SK-MEL-5 (cell line): Measurements from ENCODE around the gene LUM. TPM values are rescaled to one million over a fixed set of nuclear protein-coding genes. Genes with fewer than 3 reads are reported as not detected.

Source experiments
- DNase-seq: peaks from one replicate; pipeline ENCODE4 v3.0.0-alpha.2; 2016; ENCODE audit warnings: low read depth, low spot score
- in situ Hi-C: cut with HindIII; loops from 2 replicates; pipeline ENCODE4 v1.10.0; 2016; ENCODE audit warnings: low sequenced_read_pairs, high pct_unique_total_duplicates, low pct_unique_long_range_greater_than_20kb
- total RNA-seq: library from RNA; depleted of rRNA; stranded (reverse); fragments of >200 nt; shearing (Covaris generic); gene quantifications from 2 replicates; pipeline ENCODE4 v1.2.3, GENCODE V29; 2014; rRNA removed

LUM gene
- total RNA-seq, 1 experiment from 2014 or later = 905 TPM

DNA sequence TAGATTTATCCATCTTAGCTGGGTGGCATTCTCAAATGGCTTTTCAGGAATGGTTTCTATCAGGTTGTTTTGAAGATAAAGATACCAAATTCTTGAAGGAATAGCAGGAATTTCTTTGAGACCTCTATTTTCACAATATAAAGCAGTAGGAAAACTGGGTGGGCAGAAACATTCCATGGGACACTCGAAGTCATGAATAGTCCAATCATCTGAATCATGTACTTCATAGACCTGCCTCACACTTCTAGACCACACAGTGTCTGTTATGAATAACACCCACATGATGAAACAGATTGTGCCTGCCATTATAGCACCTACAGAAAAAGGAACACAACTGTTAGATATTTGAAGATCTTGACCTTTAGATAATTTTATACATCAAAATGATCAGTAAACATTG is 55.3 kb downstream of the LUM start:
- in situ Hi-C loops = no loop called here
- DNase-seq = no peak

DNA sequence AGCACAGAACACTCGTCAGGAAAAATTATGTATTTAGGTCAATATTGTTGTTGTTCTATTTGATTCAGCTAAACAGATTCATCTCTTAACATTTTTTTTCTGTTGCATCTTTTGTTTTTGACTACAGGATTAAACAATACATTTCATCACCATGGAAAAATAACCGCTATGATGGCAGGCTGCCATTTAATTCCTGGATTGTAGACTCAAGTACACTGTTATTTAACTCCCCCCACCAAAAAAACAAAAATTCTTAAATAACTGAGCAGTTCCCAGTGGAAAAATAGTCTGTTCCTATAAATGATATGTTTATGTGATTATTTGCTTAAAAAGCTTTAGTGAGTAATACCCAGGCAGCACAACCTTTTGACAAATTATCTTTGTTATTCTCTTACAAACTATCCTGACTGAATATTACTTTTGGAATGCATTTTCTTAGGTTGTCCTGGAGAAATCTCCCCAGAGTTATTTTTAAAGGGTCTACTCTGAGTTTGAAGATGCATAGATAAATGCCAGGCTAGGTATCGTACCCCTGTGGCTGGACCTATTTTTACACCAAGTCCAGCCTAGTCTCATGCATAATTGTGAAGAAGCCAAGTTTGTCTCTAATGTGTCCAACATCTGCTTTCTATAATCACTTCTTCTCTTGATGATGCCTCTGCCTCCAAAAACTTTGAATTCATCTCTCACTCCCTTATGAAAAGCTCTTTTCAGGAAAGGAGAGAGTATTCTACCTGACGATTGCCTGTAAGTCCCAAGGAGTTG is 57.2 kb downstream of the LUM start:
- DNase-seq = no peak
- in situ Hi-C loops = no loop called here

Other genes starting within 250 kb of the LUM start
- gene CCER1, start 156.3 kb downstream of the LUM start, total RNA-seq = not detected in 2 replicates
- gene EPYC, start 106.5 kb downstream of the LUM start, total RNA-seq = 0.87 and 1.0 TPM in 2 replicates
- not detected in 2 replicates for gene KERA, start 53.5 kb downstream of the LUM start, total RNA-seq
- 30.7 and 40.0 TPM in 2 replicates for gene DCN, start 71.3 kb upstream of the LUM start, total RNA-seq